ENCODE results near the gene LRRC1. TPM values are rescaled to one million over a fixed set of nuclear protein-coding genes. Genes with fewer than 3 reads are reported as not detected.
A peak's percentile ranks its signal among the peaks of the same experiment; 100 is the strongest.

The LRRC1 gene
- total and polyA plus RNA-seq, 8 donors: 2.9 to 50.4 (median 12.2) TPM

DNA sequence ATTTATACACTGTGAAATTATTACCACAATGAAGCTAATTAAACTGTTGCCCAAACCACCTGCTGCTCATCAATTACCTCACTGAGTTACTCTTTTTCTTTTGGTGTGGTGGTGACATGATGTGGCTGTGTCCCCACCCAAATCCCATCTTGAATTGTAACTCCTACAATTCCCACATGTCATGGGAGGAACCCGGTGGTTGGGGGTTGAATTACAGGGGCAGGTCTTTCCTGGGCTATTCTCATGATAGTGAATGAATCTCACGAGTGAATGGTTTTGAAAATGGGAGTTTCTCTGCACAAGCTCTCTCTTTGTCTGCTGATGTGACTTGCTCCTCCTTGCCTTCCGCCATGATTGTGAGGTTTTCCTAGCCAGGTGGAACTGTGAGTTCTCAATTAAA is 145.0 kb downstream of the LRRC1 start:
- H3K27ac ChIP-seq: no peak overlapping the region
- H3K36me3 ChIP-seq: no peaks in the 10 kb centered on the region
- TF ChIP-seq EP300 (IDR thresholded peaks at IDR 0.05) (no peak), POLR2A (IDR thresholded peaks at IDR 0.05) (no peak), POLR2AphosphoS5 (IDR thresholded peaks at IDR 0.05) (no peak)
- TF ChIP-seq, protein P1, sequence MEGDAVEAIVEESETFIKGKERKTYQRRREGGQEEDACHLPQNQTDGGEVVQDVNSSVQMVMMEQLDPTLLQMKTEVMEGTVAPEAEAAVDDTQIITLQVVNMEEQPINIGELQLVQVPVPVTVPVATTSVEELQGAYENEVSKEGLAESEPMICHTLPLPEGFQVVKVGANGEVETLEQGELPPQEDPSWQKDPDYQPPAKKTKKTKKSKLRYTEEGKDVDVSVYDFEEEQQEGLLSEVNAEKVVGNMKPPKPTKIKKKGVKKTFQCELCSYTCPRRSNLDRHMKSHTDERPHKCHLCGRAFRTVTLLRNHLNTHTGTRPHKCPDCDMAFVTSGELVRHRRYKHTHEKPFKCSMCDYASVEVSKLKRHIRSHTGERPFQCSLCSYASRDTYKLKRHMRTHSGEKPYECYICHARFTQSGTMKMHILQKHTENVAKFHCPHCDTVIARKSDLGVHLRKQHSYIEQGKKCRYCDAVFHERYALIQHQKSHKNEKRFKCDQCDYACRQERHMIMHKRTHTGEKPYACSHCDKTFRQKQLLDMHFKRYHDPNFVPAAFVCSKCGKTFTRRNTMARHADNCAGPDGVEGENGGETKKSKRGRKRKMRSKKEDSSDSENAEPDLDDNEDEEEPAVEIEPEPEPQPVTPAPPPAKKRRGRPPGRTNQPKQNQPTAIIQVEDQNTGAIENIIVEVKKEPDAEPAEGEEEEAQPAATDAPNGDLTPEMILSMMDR (IDR thresholded peaks at IDR 0.05): no peak
- peaks cover 0 to 16% (median 8%) of the 10 kb centered on the region in 4 donors for H3K4me1 ChIP-seq
- DNase-seq: no peak
- intact Hi-C loops (cut with DNase I; ENCODE audit: low total_unique reads): no loop called here
- 78 to 91% (median 91%) methylated on average over 3 of the region's 3 CpGs for WGBS, 5 donors
- H3K4me3 ChIP-seq: no peak overlapping the region
- no peaks in the 10 kb centered on the region for H3K27me3 ChIP-seq
- H3K9me3 ChIP-seq: no peaks in the 10 kb centered on the region

DNA sequence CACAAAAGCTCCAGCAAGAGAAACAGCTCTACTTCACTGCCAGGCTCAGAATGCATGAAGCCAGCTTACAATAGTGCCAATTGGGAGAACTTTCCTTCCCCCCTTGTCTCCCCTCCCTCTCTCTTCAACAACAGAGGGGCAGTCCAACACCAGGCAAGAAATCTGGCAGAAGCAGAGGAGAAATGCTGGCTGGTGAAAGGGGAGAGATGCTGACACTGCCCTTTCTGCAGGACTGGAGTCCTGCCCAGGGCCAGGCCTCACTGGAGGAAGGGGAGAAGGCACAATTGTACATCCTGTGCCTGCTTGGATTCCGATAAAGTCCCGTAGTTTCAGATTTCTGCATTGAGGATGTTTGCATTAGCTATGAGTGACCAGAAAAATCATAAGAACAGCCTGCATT is 148.6 kb downstream of the LRRC1 start:
- Histone ChIP-seq H3K27me3 (no peaks in the 10 kb centered on the region), H3K36me3 (no peaks in the 10 kb centered on the region), H3K27ac (no peak overlapping the region), H3K9me3 (peaks cover 0 to 10% (median 5%) of the 10 kb centered on the region in 4 donors), H3K4me1 (peaks cover 0 to 16% (median 8%) of the 10 kb centered on the region in 4 donors), H3K4me3 (no peak overlapping the region)
- TF ChIP-seq POLR2AphosphoS5 (IDR thresholded peaks at IDR 0.05) (no peak), EP300 (IDR thresholded peaks at IDR 0.05) (no peak), POLR2A (IDR thresholded peaks at IDR 0.05) (no peak)
- TF ChIP-seq, protein P1 (IDR thresholded peaks at IDR 0.05): no peak
- 22 to 44% (median 31%) methylated on average over 2 of the region's 2 CpGs for WGBS, 5 donors
- intact Hi-C loops (cut with DNase I; ENCODE audit: low total_unique reads): no loop called here
- DNase-seq: peak in 1 of 2 donors; percentile 30

DNA sequence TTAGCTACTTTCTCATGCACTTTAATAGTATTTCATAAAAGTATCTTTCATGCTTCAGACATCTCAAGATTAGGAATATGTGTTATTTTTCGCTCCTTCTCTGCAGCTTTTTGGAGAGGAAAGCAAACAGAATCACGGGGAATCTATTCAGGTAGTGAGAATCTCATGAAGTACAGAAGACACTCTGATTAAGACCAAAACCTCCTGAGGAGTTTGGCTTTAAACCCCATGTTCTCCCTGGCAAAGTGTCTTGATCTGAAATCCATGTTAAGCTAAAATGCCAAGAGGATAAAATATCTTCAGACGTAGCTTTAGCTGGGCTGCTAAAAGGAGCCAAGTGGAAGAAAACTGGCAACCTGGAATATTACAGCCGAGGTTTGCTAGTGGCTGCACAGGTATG is 149.3 kb downstream of the LRRC1 start:
- DNase-seq: no peak
- H3K4me1 ChIP-seq: peaks cover 0 to 16% (median 8%) of the 10 kb centered on the region in 4 donors
- intact Hi-C loops (cut with DNase I; ENCODE audit: low total_unique reads): no loop called here
- H3K27me3 ChIP-seq: no peaks in the 10 kb centered on the region
- H3K9me3 ChIP-seq: peaks cover 0 to 10% (median 5%) of the 10 kb centered on the region in 4 donors
- TF ChIP-seq EP300 (IDR thresholded peaks at IDR 0.05) (no peak), POLR2AphosphoS5 (IDR thresholded peaks at IDR 0.05) (no peak), POLR2A (IDR thresholded peaks at IDR 0.05) (no peak)
- TF ChIP-seq, protein P1 (IDR thresholded peaks at IDR 0.05): no peak
- peak overlapping the region in 1 of 5 donors; percentile 21 for H3K27ac ChIP-seq
- H3K36me3 ChIP-seq: no peaks in the 10 kb centered on the region
- 59 to 78% (median 66%) methylated on average over 4 of the region's 4 CpGs for WGBS, 5 donors
- no peak overlapping the region for H3K4me3 ChIP-seq

DNA sequence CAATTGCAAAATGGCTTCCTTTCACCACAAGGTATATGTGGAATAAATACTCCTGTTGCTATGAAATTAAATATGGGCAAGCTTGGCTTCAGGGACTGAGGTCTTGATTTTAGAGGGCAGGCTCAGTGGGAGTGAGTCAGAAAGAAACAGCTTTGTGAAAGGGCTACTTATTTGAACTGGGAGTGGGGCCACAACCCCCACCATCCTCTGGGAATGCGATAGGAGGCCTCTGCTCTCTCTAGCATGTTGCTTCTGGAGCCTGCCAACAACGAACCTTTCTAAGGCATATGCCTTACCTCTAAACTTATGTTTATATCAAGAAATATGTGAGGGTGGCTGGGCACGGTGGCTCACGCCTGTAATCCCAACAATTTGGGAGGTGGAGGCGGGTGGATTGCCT is 149.7 kb downstream of the LRRC1 start:
- Histone ChIP-seq H3K9me3 (peaks cover 0 to 10% (median 5%) of the 10 kb centered on the region in 4 donors), H3K36me3 (no peaks in the 10 kb centered on the region), H3K27ac (peak overlapping the region in 1 of 5 donors; percentile 21), H3K4me1 (peaks cover 0 to 16% (median 8%) of the 10 kb centered on the region in 4 donors), H3K27me3 (no peaks in the 10 kb centered on the region), H3K4me3 (no peak overlapping the region)
- TF ChIP-seq POLR2AphosphoS5 (IDR thresholded peaks at IDR 0.05) (no peak), POLR2A (IDR thresholded peaks at IDR 0.05) (no peak), EP300 (IDR thresholded peaks at IDR 0.05) (no peak)
- TF ChIP-seq, protein P1 (IDR thresholded peaks at IDR 0.05): no peak
- intact Hi-C loops (cut with DNase I; ENCODE audit: low total_unique reads): no loop called here
- WGBS, 5 donors: 87 to 92% (median 90%) methylated on average over 5 of the region's 5 CpGs
- no peak for DNase-seq
